ENCODE measurements around the gene PRDM16.

Gene PRDM16

DNA sequence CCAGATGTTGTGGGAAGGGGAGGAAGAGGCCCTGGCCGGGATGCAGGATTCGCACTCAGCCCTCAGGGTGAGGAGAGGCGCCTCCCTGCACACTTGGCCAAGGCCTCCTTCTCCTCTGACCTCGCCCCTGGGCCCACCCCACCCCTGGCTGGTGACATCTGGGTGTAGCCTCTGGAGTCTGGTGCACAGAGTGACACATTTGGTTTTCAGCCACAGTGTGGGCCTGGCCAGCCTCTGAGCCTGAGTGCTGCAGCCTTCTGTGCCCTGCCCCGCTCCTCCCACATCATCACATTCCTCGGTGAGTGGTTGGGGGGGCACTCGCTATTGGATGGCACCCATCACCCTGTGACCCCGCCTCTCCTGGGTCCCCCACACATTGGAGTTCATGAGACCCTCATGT is 45.8 kb downstream of the PRDM16 start:
- peaks cover 2% of the 10 kb centered on the region; the same call in 1 of the 2 replicates for H3K36me3 ChIP-seq (ENCODE audit: control insufficient read depth, insufficient read depth, low read length)
- H3K4me3 ChIP-seq (ENCODE audit: low read length) = no peak overlapping the region
- WGBS (ENCODE audit: insufficient coverage, insufficient read length) = no CpG with 5 or more reads among the region's 8 CpGs
- H3K4me1 ChIP-seq (ENCODE audit: control insufficient read depth, insufficient read depth, low read length) = peaks cover 2% of the 10 kb centered on the region; the same call in 1 of the 2 replicates
- H3K9me3 ChIP-seq (ENCODE audit: control insufficient read depth, insufficient read depth, low read length) = peaks cover 7% of the 10 kb centered on the region
- H3K27me3 ChIP-seq (ENCODE audit: control insufficient read depth, insufficient read depth, low read length) = no peaks in the 10 kb centered on the region
- H3K27ac ChIP-seq (ENCODE audit: low read length) = no peak overlapping the region
- no peak for DNase-seq (ENCODE audit: low read depth, low spot score)

DNA sequence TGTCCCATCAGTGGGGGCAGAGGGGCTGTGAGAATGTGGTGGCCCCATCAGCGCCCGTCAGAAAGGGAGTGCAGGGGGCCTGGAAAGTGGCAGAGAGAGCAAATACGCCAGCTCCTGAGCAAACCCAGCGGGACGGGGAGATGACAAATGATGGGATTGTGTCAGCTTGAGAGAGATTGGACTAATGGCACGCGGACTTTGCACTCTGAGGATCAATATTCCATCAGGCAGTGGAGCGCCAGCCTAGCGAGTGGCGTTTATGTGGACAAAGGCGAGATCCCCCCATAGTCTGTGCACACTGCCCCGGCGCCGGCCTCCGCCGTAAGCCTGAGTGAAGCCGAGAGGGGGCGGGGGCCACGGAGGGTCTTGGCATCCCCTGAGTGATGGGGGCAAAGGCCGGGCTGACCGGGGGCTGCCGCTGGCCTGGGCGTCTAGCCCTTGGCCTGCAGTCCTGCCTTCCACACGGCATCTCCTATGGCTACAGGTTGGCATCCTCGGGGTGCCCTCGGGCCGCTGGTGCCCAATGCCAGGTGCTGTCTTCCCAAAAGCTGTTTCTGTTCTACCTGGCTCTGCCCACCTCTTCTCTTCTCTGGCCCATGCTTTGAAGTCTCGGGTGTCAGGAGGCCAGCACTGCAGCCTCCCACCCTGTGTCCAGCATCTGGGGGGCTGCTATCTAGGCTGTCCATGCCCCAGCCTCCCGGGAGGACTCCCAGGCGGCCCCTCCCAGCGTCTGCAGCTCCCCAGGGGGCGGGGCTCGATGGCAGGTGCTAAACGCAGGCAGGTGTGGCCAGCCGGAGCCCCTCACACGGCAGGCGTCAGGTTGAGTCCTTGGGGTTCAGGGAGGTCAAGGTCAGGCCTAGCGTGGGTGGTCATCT is 46.5 kb downstream of the PRDM16 start:
- peaks cover 7% of the 10 kb centered on the region for H3K9me3 ChIP-seq (ENCODE audit: control insufficient read depth, insufficient read depth, low read length)
- no peak for DNase-seq (ENCODE audit: low read depth, low spot score)
- peaks cover 2% of the 10 kb centered on the region; the same call in 1 of the 2 replicates for H3K36me3 ChIP-seq (ENCODE audit: control insufficient read depth, insufficient read depth, low read length)
- no peak overlapping the region for H3K27ac ChIP-seq (ENCODE audit: low read length)
- peaks cover 2% of the 10 kb centered on the region; the same call in 1 of the 2 replicates for H3K4me1 ChIP-seq (ENCODE audit: control insufficient read depth, insufficient read depth, low read length)
- no peaks in the 10 kb centered on the region for H3K27me3 ChIP-seq (ENCODE audit: control insufficient read depth, insufficient read depth, low read length)
- WGBS (ENCODE audit: insufficient coverage, insufficient read length) = no CpG with 5 or more reads among the region's 38 CpGs
- no peak overlapping the region for H3K4me3 ChIP-seq (ENCODE audit: low read length)

DNA sequence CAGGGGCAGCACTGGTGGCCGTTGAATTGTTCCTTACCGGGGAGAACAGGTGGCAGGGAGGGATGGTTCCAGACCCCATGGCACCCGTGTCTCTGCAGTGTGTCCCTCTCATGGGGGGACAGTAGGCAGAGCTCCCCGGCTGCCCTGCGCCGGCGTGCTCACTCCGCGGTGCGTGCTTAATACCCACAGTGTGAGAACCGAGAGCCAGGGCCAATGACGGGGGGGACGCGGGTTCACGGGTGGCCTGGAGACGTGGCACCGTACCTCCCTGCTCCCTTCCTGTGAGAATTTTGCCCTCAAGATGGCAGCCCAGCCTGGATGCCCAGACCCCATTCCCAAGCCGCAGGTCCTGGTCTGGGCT is 47.1 kb downstream of the PRDM16 start:
- WGBS (ENCODE audit: insufficient coverage, insufficient read length) = no CpG with 5 or more reads among the region's 18 CpGs
- no peak for DNase-seq (ENCODE audit: low read depth, low spot score)
- H3K4me1 ChIP-seq (ENCODE audit: control insufficient read depth, insufficient read depth, low read length) = peaks cover 2% of the 10 kb centered on the region; the same call in 1 of the 2 replicates
- no peaks in the 10 kb centered on the region for H3K27me3 ChIP-seq (ENCODE audit: control insufficient read depth, insufficient read depth, low read length)
- no peak overlapping the region for H3K4me3 ChIP-seq (ENCODE audit: low read length)
- peaks cover 7% of the 10 kb centered on the region for H3K9me3 ChIP-seq (ENCODE audit: control insufficient read depth, insufficient read depth, low read length)
- H3K36me3 ChIP-seq (ENCODE audit: control insufficient read depth, insufficient read depth, low read length) = peaks cover under 1% of the 10 kb centered on the region; the same call in 1 of the 2 replicates
- H3K27ac ChIP-seq (ENCODE audit: low read length) = no peak overlapping the region

DNA sequence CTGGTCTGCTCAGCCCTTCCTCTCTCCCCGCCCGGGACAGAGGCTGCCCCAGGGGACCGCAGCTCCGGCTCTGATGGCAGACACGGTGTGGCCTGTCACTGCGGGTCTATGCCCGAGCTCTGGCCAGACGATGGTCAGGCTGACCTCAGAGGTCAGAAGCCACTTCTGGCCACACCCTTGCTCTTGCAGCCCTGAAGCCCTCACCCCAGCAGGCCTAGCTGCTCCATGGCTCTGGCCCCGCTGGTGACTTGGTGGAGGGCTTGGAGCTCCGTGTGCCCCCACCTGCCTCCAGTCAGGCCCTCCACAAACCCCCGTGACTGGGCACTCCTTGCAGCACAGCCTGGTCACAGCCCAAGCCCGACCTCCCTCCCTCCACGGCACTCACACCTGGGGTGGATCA is 47.6 kb downstream of the PRDM16 start:
- DNase-seq (ENCODE audit: low read depth, low spot score) = no peak
- no CpG with 5 or more reads among the region's 13 CpGs for WGBS (ENCODE audit: insufficient coverage, insufficient read length)
- Histone ChIP-seq H3K27ac (ENCODE audit: low read length) (no peak overlapping the region), H3K4me1 (ENCODE audit: control insufficient read depth, insufficient read depth, low read length) (peaks cover 2% of the 10 kb centered on the region; the same call in 1 of the 2 replicates), H3K4me3 (ENCODE audit: low read length) (no peak overlapping the region), H3K36me3 (ENCODE audit: control insufficient read depth, insufficient read depth, low read length) (no peaks in the 10 kb centered on the region; the same call in 1 of the 2 replicates), H3K9me3 (ENCODE audit: control insufficient read depth, insufficient read depth, low read length) (peaks cover 7% of the 10 kb centered on the region), H3K27me3 (ENCODE audit: control insufficient read depth, insufficient read depth, low read length) (no peaks in the 10 kb centered on the region)

DNA sequence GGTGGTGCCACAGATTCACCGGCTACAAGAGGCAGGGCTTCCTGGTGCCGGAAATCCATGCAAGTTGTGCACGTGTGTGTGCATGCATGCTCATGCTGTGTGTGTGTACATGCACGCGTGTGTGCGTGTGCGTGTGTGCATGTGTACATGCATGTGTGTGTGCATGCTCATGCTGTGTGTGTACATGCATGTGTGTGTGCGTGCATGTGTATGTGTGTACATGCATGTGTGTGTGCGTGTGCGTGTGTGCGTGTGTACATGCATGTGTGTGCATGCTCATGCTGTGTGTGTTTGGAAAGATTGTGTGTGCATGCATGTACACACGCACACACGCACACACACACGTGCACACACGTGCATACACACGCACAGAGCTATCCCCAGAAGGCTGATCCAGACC is 48.9 kb downstream of the PRDM16 start:
- no peak for DNase-seq (ENCODE audit: low read depth, low spot score)
- H3K27me3 ChIP-seq (ENCODE audit: control insufficient read depth, insufficient read depth, low read length) = no peaks in the 10 kb centered on the region
- peaks cover 7% of the 10 kb centered on the region for H3K9me3 ChIP-seq (ENCODE audit: control insufficient read depth, insufficient read depth, low read length)
- peaks cover 2% of the 10 kb centered on the region; the same call in 1 of the 2 replicates for H3K4me1 ChIP-seq (ENCODE audit: control insufficient read depth, insufficient read depth, low read length)
- no CpG with 5 or more reads among the region's 16 CpGs for WGBS (ENCODE audit: insufficient coverage, insufficient read length)
- H3K36me3 ChIP-seq (ENCODE audit: control insufficient read depth, insufficient read depth, low read length) = no peaks in the 10 kb centered on the region; the same call in 1 of the 2 replicates
- no peak overlapping the region for H3K4me3 ChIP-seq (ENCODE audit: low read length)
- no peak overlapping the region for H3K27ac ChIP-seq (ENCODE audit: low read length)

DNA sequence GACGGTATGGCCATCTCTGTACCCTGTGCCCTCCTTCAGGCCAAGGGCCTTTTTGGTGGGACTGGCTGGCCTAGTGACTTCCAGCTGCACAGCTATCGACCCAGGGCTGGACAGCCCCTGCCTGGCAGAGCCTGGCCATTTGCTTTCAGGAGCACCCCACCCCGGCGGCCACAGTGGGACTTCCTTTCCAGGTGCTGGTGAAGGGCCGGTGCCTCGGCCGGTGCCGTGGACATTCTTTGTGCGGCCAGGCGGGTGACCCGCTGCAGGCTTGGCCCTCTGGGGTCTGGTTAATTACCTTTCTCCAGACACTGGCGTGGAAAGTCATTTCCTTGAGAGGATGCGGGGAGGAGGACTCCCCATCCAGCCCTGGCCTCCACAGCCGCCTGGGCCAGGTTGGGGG is 50.1 kb downstream of the PRDM16 start:
- H3K4me1 ChIP-seq (ENCODE audit: control insufficient read depth, insufficient read depth, low read length) = peaks cover under 1% of the 10 kb centered on the region; the same call in 1 of the 2 replicates
- WGBS (ENCODE audit: insufficient coverage, insufficient read length) = no CpG with 5 or more reads among the region's 14 CpGs
- no peak for DNase-seq (ENCODE audit: low read depth, low spot score)
- H3K27me3 ChIP-seq (ENCODE audit: control insufficient read depth, insufficient read depth, low read length) = no peaks in the 10 kb centered on the region
- no peak overlapping the region for H3K27ac ChIP-seq (ENCODE audit: low read length)
- peaks cover 7% of the 10 kb centered on the region for H3K9me3 ChIP-seq (ENCODE audit: control insufficient read depth, insufficient read depth, low read length)
- no peaks in the 10 kb centered on the region; the same call in 1 of the 2 replicates for H3K36me3 ChIP-seq (ENCODE audit: control insufficient read depth, insufficient read depth, low read length)
- no peak overlapping the region for H3K4me3 ChIP-seq (ENCODE audit: low read length)

DNA sequence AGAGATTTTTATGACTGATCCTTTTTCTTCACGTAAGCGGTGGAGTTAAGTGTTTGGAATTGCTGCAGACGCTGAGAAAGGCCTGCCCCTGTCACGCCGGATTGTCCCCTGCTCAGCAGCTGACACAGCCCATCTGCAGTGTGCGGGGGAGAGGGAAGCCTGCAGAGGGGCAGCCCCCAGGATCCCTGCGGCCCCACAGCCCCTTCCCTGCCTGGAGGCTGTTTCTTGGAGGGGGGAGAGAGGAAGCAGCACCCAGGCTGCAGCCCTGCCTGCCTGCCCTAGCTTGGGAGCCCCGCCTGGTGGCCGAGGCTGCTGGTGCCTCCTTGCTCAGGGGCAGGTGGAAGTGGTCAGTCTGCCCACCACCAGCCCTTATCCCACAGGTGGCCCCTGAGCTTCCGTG is 50.7 kb downstream of the PRDM16 start:
- Histone ChIP-seq H3K4me3 (ENCODE audit: low read length) (no peak overlapping the region), H3K4me1 (ENCODE audit: control insufficient read depth, insufficient read depth, low read length) (no peaks in the 10 kb centered on the region; the same call in 1 of the 2 replicates), H3K36me3 (ENCODE audit: control insufficient read depth, insufficient read depth, low read length) (no peaks in the 10 kb centered on the region; the same call in 1 of the 2 replicates), H3K9me3 (ENCODE audit: control insufficient read depth, insufficient read depth, low read length) (peaks cover 4% of the 10 kb centered on the region), H3K27ac (ENCODE audit: low read length) (no peak overlapping the region), H3K27me3 (ENCODE audit: control insufficient read depth, insufficient read depth, low read length) (no peaks in the 10 kb centered on the region)
- WGBS (ENCODE audit: insufficient coverage, insufficient read length) = no CpG with 5 or more reads among the region's 10 CpGs
- no peak for DNase-seq (ENCODE audit: low read depth, low spot score)

DNA sequence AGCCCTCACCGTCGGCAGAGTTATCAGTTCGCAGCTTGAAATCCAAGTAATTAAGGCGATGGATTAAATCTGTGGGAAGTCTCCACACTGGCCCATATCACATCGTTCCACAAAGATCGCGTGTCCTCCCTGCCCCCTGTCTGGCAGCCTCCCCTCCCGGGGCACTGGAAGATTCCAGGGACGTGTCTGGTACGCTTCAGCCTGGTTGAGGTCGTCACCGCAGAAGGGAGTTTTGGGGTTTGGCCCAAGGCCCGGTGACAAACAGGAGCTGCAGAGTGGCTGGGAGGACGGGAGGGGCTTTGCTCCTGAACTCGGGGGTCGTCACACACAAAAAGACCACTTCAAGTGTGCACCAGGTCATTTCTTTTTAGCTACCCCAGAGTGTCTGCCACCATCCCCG is 51.1 kb downstream of the PRDM16 start:
- no CpG with 5 or more reads among the region's 17 CpGs for WGBS (ENCODE audit: insufficient coverage, insufficient read length)
- Histone ChIP-seq H3K27me3 (ENCODE audit: control insufficient read depth, insufficient read depth, low read length) (no peaks in the 10 kb centered on the region), H3K4me3 (ENCODE audit: low read length) (no peak overlapping the region), H3K36me3 (ENCODE audit: control insufficient read depth, insufficient read depth, low read length) (no peaks in the 10 kb centered on the region; the same call in 1 of the 2 replicates), H3K4me1 (ENCODE audit: control insufficient read depth, insufficient read depth, low read length) (no peaks in the 10 kb centered on the region; the same call in 1 of the 2 replicates), H3K27ac (ENCODE audit: low read length) (no peak overlapping the region), H3K9me3 (ENCODE audit: control insufficient read depth, insufficient read depth, low read length) (peaks cover 4% of the 10 kb centered on the region)
- DNase-seq (ENCODE audit: low read depth, low spot score) = no peak

DNA sequence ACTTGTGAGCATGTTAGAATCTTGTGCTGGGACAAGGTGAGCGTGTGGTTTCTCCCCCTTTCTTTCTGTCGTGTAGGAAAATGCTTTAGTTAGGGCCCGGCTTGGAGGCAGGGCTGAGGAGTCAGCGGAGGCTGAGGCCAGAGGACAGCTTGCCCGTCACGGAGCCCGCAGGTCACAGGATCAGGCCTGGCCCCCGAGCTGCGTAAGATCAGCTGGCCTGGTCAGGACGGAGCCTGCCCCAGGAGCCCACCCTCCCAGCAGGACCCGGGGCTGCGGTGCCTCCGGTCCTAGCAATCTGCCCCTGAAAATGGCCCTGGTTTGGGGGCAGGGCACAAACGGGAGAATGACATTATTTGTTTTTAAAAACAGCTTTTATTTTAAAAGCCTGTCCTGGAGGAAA is 52.0 kb downstream of the PRDM16 start:
- no peak overlapping the region for H3K4me3 ChIP-seq (ENCODE audit: low read length)
- H3K27me3 ChIP-seq (ENCODE audit: control insufficient read depth, insufficient read depth, low read length) = no peaks in the 10 kb centered on the region
- no peak overlapping the region for H3K27ac ChIP-seq (ENCODE audit: low read length)
- H3K4me1 ChIP-seq (ENCODE audit: control insufficient read depth, insufficient read depth, low read length) = no peaks in the 10 kb centered on the region; the same call in 1 of the 2 replicates
- DNase-seq (ENCODE audit: low read depth, low spot score) = no peak
- H3K9me3 ChIP-seq (ENCODE audit: control insufficient read depth, insufficient read depth, low read length) = peaks cover 4% of the 10 kb centered on the region
- no CpG with 5 or more reads among the region's 14 CpGs for WGBS (ENCODE audit: insufficient coverage, insufficient read length)
- no peaks in the 10 kb centered on the region; the same call in 1 of the 2 replicates for H3K36me3 ChIP-seq (ENCODE audit: control insufficient read depth, insufficient read depth, low read length)

DNA sequence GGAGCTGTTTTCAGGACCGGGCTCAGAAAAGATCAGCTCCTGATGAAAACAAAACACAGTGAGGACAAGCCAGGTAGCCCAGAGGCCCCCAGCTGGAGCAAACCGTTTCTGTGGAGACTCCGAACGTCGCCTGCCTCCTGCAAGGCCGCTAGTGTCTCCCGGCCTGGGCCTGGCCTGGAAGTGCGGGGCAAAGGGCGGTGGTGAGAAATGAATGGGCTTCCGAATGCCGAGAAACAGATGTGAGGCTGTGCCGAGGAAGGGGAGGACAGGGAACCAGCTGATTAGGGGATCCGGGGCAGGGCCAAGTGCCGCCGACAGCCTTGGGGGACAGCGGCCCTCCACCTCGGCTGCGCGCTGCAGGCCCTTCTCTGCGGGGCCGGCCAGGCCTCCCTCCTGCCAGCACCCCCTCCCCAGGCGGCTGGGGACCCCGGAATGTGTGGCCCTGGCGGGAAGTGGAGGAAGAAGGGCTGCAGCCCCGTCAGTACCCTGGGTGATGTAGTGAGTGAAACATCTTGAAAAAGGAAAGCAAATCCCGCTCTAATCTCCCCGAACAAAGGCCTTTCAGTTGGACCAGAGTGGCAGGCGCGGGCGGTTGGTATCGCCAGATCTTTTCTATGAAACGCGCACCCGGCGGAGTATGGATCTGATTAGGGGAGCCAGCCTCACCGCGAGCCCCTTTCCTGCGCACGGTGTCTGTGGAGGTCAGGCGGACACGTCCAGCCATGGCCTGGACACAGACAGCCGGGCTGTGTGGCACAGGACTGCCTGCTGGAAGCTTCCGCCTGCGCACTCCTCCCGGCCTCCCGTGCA is 52.6 kb downstream of the PRDM16 start:
- Histone ChIP-seq H3K36me3 (ENCODE audit: control insufficient read depth, insufficient read depth, low read length) (no peaks in the 10 kb centered on the region; the same call in 1 of the 2 replicates), H3K9me3 (ENCODE audit: control insufficient read depth, insufficient read depth, low read length) (peaks cover 2% of the 10 kb centered on the region), H3K4me1 (ENCODE audit: control insufficient read depth, insufficient read depth, low read length) (no peaks in the 10 kb centered on the region; the same call in 1 of the 2 replicates), H3K27ac (ENCODE audit: low read length) (no peak overlapping the region), H3K4me3 (ENCODE audit: low read length) (no peak overlapping the region), H3K27me3 (ENCODE audit: control insufficient read depth, insufficient read depth, low read length) (no peaks in the 10 kb centered on the region)
- no CpG with 5 or more reads among the region's 46 CpGs for WGBS (ENCODE audit: insufficient coverage, insufficient read length)
- no peak for DNase-seq (ENCODE audit: low read depth, low spot score)

All from iPS DF 6.9 (cell line).